ENCODE measurements around the gene VCAM1. TPM values are rescaled to one million over a fixed set of nuclear protein-coding genes. Genes with fewer than 3 reads are reported as not detected.

Gene VCAM1
- total and polyA plus RNA-seq, 2 of the 8 experiments (the other 6 are each of a cell fraction or from before 2014, with no cell fraction given) = 0.21 TPM; not detected in 1

DNA sequence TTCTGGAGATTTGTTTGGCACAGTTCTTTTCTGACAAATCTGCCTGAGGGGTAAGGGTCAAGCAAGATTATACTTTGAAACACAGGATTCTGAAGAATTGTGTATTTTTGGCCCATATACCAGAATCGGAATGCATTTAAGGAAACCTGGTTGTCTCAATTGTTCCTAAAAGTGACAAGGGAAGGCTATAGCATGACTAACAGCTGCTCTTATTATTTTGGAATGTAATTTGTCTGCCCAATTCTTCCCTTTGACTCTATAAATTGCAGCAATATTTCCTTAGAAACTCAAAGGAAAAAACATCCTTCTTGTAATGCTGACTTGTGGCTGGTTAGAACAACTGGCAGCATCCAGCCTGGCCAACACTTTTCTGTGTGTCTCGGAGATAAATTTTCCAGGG lies 15.8 kb upstream of the VCAM1 start (continued):
- TF ChIP-seq, protein P1, sequence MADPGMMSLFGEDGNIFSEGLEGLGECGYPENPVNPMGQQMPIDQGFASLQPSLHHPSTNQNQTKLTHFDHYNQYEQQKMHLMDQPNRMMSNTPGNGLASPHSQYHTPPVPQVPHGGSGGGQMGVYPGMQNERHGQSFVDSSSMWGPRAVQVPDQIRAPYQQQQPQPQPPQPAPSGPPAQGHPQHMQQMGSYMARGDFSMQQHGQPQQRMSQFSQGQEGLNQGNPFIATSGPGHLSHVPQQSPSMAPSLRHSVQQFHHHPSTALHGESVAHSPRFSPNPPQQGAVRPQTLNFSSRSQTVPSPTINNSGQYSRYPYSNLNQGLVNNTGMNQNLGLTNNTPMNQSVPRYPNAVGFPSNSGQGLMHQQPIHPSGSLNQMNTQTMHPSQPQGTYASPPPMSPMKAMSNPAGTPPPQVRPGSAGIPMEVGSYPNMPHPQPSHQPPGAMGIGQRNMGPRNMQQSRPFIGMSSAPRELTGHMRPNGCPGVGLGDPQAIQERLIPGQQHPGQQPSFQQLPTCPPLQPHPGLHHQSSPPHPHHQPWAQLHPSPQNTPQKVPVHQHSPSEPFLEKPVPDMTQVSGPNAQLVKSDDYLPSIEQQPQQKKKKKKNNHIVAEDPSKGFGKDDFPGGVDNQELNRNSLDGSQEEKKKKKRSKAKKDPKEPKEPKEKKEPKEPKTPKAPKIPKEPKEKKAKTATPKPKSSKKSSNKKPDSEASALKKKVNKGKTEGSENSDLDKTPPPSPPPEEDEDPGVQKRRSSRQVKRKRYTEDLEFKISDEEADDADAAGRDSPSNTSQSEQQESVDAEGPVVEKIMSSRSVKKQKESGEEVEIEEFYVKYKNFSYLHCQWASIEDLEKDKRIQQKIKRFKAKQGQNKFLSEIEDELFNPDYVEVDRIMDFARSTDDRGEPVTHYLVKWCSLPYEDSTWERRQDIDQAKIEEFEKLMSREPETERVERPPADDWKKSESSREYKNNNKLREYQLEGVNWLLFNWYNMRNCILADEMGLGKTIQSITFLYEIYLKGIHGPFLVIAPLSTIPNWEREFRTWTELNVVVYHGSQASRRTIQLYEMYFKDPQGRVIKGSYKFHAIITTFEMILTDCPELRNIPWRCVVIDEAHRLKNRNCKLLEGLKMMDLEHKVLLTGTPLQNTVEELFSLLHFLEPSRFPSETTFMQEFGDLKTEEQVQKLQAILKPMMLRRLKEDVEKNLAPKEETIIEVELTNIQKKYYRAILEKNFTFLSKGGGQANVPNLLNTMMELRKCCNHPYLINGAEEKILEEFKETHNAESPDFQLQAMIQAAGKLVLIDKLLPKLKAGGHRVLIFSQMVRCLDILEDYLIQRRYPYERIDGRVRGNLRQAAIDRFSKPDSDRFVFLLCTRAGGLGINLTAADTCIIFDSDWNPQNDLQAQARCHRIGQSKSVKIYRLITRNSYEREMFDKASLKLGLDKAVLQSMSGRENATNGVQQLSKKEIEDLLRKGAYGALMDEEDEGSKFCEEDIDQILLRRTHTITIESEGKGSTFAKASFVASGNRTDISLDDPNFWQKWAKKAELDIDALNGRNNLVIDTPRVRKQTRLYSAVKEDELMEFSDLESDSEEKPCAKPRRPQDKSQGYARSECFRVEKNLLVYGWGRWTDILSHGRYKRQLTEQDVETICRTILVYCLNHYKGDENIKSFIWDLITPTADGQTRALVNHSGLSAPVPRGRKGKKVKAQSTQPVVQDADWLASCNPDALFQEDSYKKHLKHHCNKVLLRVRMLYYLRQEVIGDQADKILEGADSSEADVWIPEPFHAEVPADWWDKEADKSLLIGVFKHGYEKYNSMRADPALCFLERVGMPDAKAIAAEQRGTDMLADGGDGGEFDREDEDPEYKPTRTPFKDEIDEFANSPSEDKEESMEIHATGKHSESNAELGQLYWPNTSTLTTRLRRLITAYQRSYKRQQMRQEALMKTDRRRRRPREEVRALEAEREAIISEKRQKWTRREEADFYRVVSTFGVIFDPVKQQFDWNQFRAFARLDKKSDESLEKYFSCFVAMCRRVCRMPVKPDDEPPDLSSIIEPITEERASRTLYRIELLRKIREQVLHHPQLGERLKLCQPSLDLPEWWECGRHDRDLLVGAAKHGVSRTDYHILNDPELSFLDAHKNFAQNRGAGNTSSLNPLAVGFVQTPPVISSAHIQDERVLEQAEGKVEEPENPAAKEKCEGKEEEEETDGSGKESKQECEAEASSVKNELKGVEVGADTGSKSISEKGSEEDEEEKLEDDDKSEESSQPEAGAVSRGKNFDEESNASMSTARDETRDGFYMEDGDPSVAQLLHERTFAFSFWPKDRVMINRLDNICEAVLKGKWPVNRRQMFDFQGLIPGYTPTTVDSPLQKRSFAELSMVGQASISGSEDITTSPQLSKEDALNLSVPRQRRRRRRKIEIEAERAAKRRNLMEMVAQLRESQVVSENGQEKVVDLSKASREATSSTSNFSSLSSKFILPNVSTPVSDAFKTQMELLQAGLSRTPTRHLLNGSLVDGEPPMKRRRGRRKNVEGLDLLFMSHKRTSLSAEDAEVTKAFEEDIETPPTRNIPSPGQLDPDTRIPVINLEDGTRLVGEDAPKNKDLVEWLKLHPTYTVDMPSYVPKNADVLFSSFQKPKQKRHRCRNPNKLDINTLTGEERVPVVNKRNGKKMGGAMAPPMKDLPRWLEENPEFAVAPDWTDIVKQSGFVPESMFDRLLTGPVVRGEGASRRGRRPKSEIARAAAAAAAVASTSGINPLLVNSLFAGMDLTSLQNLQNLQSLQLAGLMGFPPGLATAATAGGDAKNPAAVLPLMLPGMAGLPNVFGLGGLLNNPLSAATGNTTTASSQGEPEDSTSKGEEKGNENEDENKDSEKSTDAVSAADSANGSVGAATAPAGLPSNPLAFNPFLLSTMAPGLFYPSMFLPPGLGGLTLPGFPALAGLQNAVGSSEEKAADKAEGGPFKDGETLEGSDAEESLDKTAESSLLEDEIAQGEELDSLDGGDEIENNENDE (IDR thresholded peaks at IDR 0.05; ENCODE audit: insufficient replicate concordance, low read length) = no peak
- TF ChIP-seq HDAC6 (IDR thresholded peaks at IDR 0.05; ENCODE audit: low read depth, low read length) = no peak
- TF ChIP-seq CBX5 (IDR thresholded peaks at IDR 0.05; ENCODE audit: low read depth, low read length) = no peak
- no peak for TF ChIP-seq NANOG (IDR thresholded peaks at IDR 0.05; ENCODE audit: insufficient read depth, low read depth, low read length, poor library complexity, severe bottlenecking)
- no peak for TF ChIP-seq SRF (IDR thresholded peaks at IDR 0.05; ENCODE audit: low read depth, low read length)
- no peak for TF ChIP-seq GTF2F1 (IDR thresholded peaks at IDR 0.05; ENCODE audit: borderline replicate concordance, low read depth, low read length)

All from H1 (cell line).